Caco-2 (cell line): ENCODE measurements around the gene GRIN2D. TPM values are rescaled to one million over a fixed set of nuclear protein-coding genes. Genes with fewer than 3 reads are reported as not detected.

Experiments
- BruUV-seq: library from RNA; stranded (reverse); fragments of 400-500 nt; replicated peaks from 2 replicates; lab custom pipeline; 2021; lab: Mats Ljungman, UMichigan
- CTCF ChIA-PET: fragments of 300-600 bp; sonication (Branson Sonifier 250); formaldehyde crosslinking; loops from one replicate; lab custom pipeline; 2022; ENCODE audit warnings: antibody characterized with exemption; lab: Charles Lee
- POLR2A ChIA-PET: fragments of 300-600 bp; sonication (Branson Sonifier 250); formaldehyde crosslinking; loops from one replicate; lab custom pipeline; 2022; ENCODE audit warnings: antibody characterized with exemption; lab: Charles Lee
- DNase-seq, 2 experiments: peaks; one replicate each; pipeline versions ENCODE4 v3.0.0 to v3.0.0-alpha.2; 2020 to 2022
- H3K27me3 ChIP-seq: replicated peaks from 2 replicates; pipeline ENCODE4 v1.6.0; 2011; ENCODE audit warnings: low read length; ENCODE audit not compliant: control insufficient read depth, insufficient read depth
- H3K36me3 ChIP-seq: 2 replicates; pipeline ENCODE4 v1.5.1; 2011; ENCODE audit warnings: low read length; ENCODE audit not compliant: control insufficient read depth, insufficient read depth
- H3K4me1 ChIP-seq: fragments of 250-450 bp; sonication (Bioruptor Pico); 2 replicates; pipeline ENCODE4 v1.5.1; 2020; ENCODE audit warnings: mild to moderate bottlenecking
- H3K4me3 ChIP-seq: 2 replicates; pipeline ENCODE4 v1.5.1; 2011; ENCODE audit warnings: low read depth, mild to moderate bottlenecking, control low read depth, low read length
- H3K9me3 ChIP-seq: fragments of 250-450 bp; sonication (Bioruptor Pico); 2 replicates; pipeline ENCODE4 v1.5.1; 2020; ENCODE audit warnings: mild to moderate bottlenecking, moderate library complexity
- H3K27ac Mint-ChIP-seq: one replicate; pipeline ENCODE4 v1.8.0; 2022; ENCODE audit warnings: mixed read lengths; ENCODE audit not compliant: unreplicated experiment
- H3K27me3 Mint-ChIP-seq: one replicate; pipeline ENCODE4 v1.8.0; 2022; ENCODE audit warnings: mixed read lengths; ENCODE audit not compliant: insufficient read depth, unreplicated experiment
- H3K36me3 Mint-ChIP-seq: one replicate; pipeline ENCODE4 v1.8.0; 2022; ENCODE audit warnings: mild to moderate bottlenecking, mixed read lengths; ENCODE audit not compliant: insufficient read depth, unreplicated experiment
- H3K4me1 Mint-ChIP-seq: one replicate; pipeline ENCODE4 v1.8.0; 2022; ENCODE audit warnings: low read depth, mixed read lengths; ENCODE audit not compliant: unreplicated experiment
- H3K4me3 Mint-ChIP-seq: one replicate; pipeline ENCODE4 v1.8.0; 2022; ENCODE audit warnings: mild to moderate bottlenecking, moderate library complexity, mixed read lengths; ENCODE audit not compliant: unreplicated experiment
- H3K9me3 Mint-ChIP-seq: one replicate; pipeline ENCODE4 v1.8.0; 2022; ENCODE audit warnings: mixed read lengths; ENCODE audit not compliant: unreplicated experiment
- CTCF ChIP-seq, 2 experiments: fragments of 200-600 bp in 1 of 2; IDR thresholded peaks; 1 replicate in 1 of 2; 2 replicates in 1 of 2; pipeline versions ENCODE4 v1.5.1 to v1.8.0; 2011 to 2022; ENCODE audit warnings: antibody characterized with exemption in 1 of 2, control low read depth in 1 of 2, inconsistent platforms in 1 of 2, low read depth in 1 of 2, low read length in 1 of 2, mild to moderate bottlenecking in 1 of 2, moderate library complexity in 1 of 2; ENCODE audit not compliant: insufficient read depth in 1 of 2, severe bottlenecking in 1 of 2, unreplicated experiment in 1 of 2
- intact Hi-C: fragments of 100-400 bp; cut with micrococcal nuclease; formaldehyde crosslinking; loops from one replicate; pipeline ENCODE4 v1.10.0; 2022; ENCODE audit not compliant: unreplicated experiment
- total RNA-seq: library from RNA; stranded (reverse); gene quantifications from 2 replicates; pipeline ENCODE4 v1.2.3, GENCODE V29; 2022

The GRIN2D gene
- total RNA-seq, 1 experiment from 2014 or later: 6.5 TPM

GRCh38 chr19:48415806-48416221 lies 22.3 kb downstream of the GRIN2D start:
- Mint-ChIP-seq H3K9me3 (no peaks in the 10 kb centered on the region), H3K27me3 (no peaks in the 10 kb centered on the region), H3K36me3 (peaks cover 12% of the 10 kb centered on the region), H3K27ac (no peak overlapping the region), H3K4me1 (peaks cover 6% of the 10 kb centered on the region), H3K4me3 (no peak overlapping the region)
- no peak for DNase-seq
- Histone ChIP-seq H3K4me3 (no peak overlapping the region), H3K27me3 (no peaks in the 10 kb centered on the region; the same call in 1 of the 2 replicates), H3K36me3 (no peaks in the 10 kb centered on the region), H3K9me3 (no peaks in the 10 kb centered on the region), H3K4me1 (no peaks in the 10 kb centered on the region)
- POLR2A ChIA-PET: no interaction called here
- BruUV-seq: no TSS peak
- intact Hi-C loops: loop anchor here (2.0 kb wide), 1 partner anchor 17 kb away; no protein-coding TSS in a partner anchor
- TF ChIP-seq CTCF (IDR thresholded peaks at IDR 0.05; ENCODE audit: insufficient read depth in 1 of 2, low read depth in 1 of 2, low read length in 1 of 2, severe bottlenecking in 1 of 2, unreplicated experiment in 1 of 2): no peak
- CTCF ChIA-PET: no interaction called here

- intact Hi-C loops: no loop called here
- BruUV-seq: no TSS peak
- Histone ChIP-seq H3K4me3 (no peak overlapping the region), H3K36me3 (no peaks in the 10 kb centered on the region), H3K27me3 (no peaks in the 10 kb centered on the region; the same call in 1 of the 2 replicates), H3K4me1 (no peaks in the 10 kb centered on the region), H3K9me3 (no peaks in the 10 kb centered on the region)
- POLR2A ChIA-PET: interaction anchor here (1.3 kb wide), 1 partner anchor 10 kb away, joined by 3 read pairs; no protein-coding TSS in a partner anchor
- no peak for TF ChIP-seq CTCF (IDR thresholded peaks at IDR 0.05; ENCODE audit: insufficient read depth in 1 of 2, low read depth in 1 of 2, low read length in 1 of 2, severe bottlenecking in 1 of 2, unreplicated experiment in 1 of 2)
- H3K27ac Mint-ChIP-seq: no peak overlapping the region
- no peak overlapping the region for H3K4me3 Mint-ChIP-seq
- no peaks in the 10 kb centered on the region for H3K9me3 Mint-ChIP-seq
- CTCF ChIA-PET: interaction anchor here (0.6 kb wide), 1 partner anchor 551 kb away, joined by 3 read pairs; no protein-coding TSS in a partner anchor
- H3K4me1 Mint-ChIP-seq: peaks cover 6% of the 10 kb centered on the region
- no peaks in the 10 kb centered on the region for H3K27me3 Mint-ChIP-seq
- DNase-seq: no peak
- H3K36me3 Mint-ChIP-seq: peaks cover 12% of the 10 kb centered on the region
Measured at GRCh38 chr19:48417421-48417820, 24.0 kb downstream of the GRIN2D start.

- CTCF ChIA-PET: interaction anchor here (0.6 to 1.0 kb wide), 2 partner anchors 55 to 552 kb away, joined by 3 to 6 read pairs; partner anchors contain the start of genes SYNGR4 and TMEM143
- no TSS peak for BruUV-seq
Measured at GRCh38 chr19:48418317-48419064, 25.0 kb downstream of the GRIN2D start.

More at GRCh38 chr19:48418317-48419064, 25.0 kb downstream of the GRIN2D start:
- peaks cover 10% of the 10 kb centered on the region for H3K4me1 Mint-ChIP-seq
- H3K36me3 ChIP-seq: no peaks in the 10 kb centered on the region
- H3K27me3 Mint-ChIP-seq: no peaks in the 10 kb centered on the region
- DNase-seq: no peak
- intact Hi-C loops: loop anchor here (2.0 kb wide), 1 partner anchor 28 kb away; no protein-coding TSS in a partner anchor
- H3K27ac Mint-ChIP-seq: no peak overlapping the region
- H3K4me1 ChIP-seq: no peaks in the 10 kb centered on the region
- no peak overlapping the region for H3K4me3 ChIP-seq
- no peaks in the 10 kb centered on the region for H3K9me3 Mint-ChIP-seq
- TF ChIP-seq CTCF (IDR thresholded peaks at IDR 0.05; ENCODE audit: insufficient read depth in 1 of 2, low read depth in 1 of 2, low read length in 1 of 2, severe bottlenecking in 1 of 2, unreplicated experiment in 1 of 2): peak in 1 of 2 experiments; percentile 4
- peaks cover 12% of the 10 kb centered on the region for H3K36me3 Mint-ChIP-seq
- POLR2A ChIA-PET: interaction anchor here (0.6 kb wide), 1 partner anchor 23 kb away, joined by 3 read pairs; no protein-coding TSS in a partner anchor
- H3K4me3 Mint-ChIP-seq: no peak overlapping the region
- no peaks in the 10 kb centered on the region for H3K9me3 ChIP-seq
- H3K27me3 ChIP-seq: no peaks in the 10 kb centered on the region; the same call in 1 of the 2 replicates
